ENCODE measurements around the gene ORC3. TPM values are rescaled to one million over a fixed set of nuclear protein-coding genes. Genes with fewer than 3 reads are reported as not detected.

The ORC3 gene
- total and polyA plus RNA-seq, 10 of the 15 experiments (the other 5 are each of a cell fraction or from before 2014, with no cell fraction given) = 27.2 to 76.3 (median 54.6) TPM

- Histone ChIP-seq H3K36me3 (ENCODE audit: control insufficient read depth in 2 of 2, insufficient read depth in 2 of 2, low read length in 1 of 2) (peaks cover 1 to 19% of the 10 kb centered on the region in 2 experiments), H3K4me2 (ENCODE audit: control insufficient read depth, insufficient read depth) (no peak overlapping the region), H3K4me3 (no peak overlapping the region), H3K4me1 (ENCODE audit: control insufficient read depth, insufficient read depth, low read length) (no peaks in the 10 kb centered on the region), H3K9ac (ENCODE audit: control insufficient read depth, insufficient read depth, low read length) (no peak overlapping the region), H3K27me3 (replicated peaks in 1 of 2; ENCODE audit: control insufficient read depth in 2 of 2, insufficient read depth in 2 of 2, low read length in 1 of 2) (no peaks in the 10 kb centered on the region), H3K27ac (ENCODE audit: control insufficient read depth, insufficient read depth) (no peak overlapping the region), H4K20me1 (ENCODE audit: control insufficient read depth, insufficient read depth) (no peaks in the 10 kb centered on the region), H3K79me2 (ENCODE audit: control insufficient read depth, insufficient read depth, low read length) (no peaks in the 10 kb centered on the region), H2AFZ (ENCODE audit: control insufficient read depth, low read depth, low read length) (no peak overlapping the region), H3K9me3 (replicated peaks; ENCODE audit: control insufficient read depth, insufficient read depth, low read length) (no peaks in the 10 kb centered on the region)
- intact Hi-C loops (cut with micrococcal nuclease; ENCODE audit: unreplicated experiment) (no loop called here), in situ Hi-C loops (cut with MboI) (no loop called here)
- 96% methylated on average over 2 of the region's 2 CpGs for WGBS (ENCODE audit: insufficient coverage, insufficient replicate concordance, low lambda C conversion rate, missing lambda C conversion rate)
- POLR2A ChIA-PET = interaction anchor here (0.6 kb wide), 1 partner anchor 26 kb away, joined by 3 read pairs; no protein-coding TSS in a partner anchor
- CTCF ChIA-PET = interaction anchor here (1.1 kb wide), 1 partner anchor 15 kb away, joined by 5 read pairs; no protein-coding TSS in a partner anchor
- no TSS peak for BruUV-seq (replicated peaks)
- ATAC-seq = no peak
- RAD21 ChIA-PET (ENCODE audit: unreplicated experiment) = interaction anchor here (0.6 to 1.0 kb wide), 2 partner anchors 12 to 154 kb away, joined by 3 read pairs; no protein-coding TSS in a partner anchor
- SMC1A ChIA-PET (ENCODE audit: uncharacterized antibody, unreplicated experiment) = interaction anchor here (0.6 kb wide), 1 partner anchor 590 kb away, joined by 3 read pairs; no protein-coding TSS in a partner anchor
- TF ChIP-seq CTCF (IDR thresholded peaks at IDR 0.05 in 2 of 3, conservative IDR thresholded peaks at IDR 0.05 in 1 of 3; ENCODE audit: control insufficient read depth in 2 of 3, extremely low read depth in 1 of 3, insufficient read depth in 1 of 3, low read depth in 3 of 3, low read length in 3 of 3) (no peak), RAD51 (IDR thresholded peaks at IDR 0.05) (no peak), LARP7 (IDR thresholded peaks at IDR 0.05) (no peak), MYC (IDR thresholded peaks at IDR 0.05; ENCODE audit: insufficient read depth, insufficient read length, insufficient replicate concordance, low read length, severe bottlenecking) (no peak), RBBP5 (conservative IDR thresholded peaks at IDR 0.05) (no peak), SUPT20H (IDR thresholded peaks at IDR 0.05; ENCODE audit: borderline replicate concordance, control insufficient read depth, low read depth, low read length) (no peak), SIX5 (IDR thresholded peaks at IDR 0.05; ENCODE audit: low read depth, low read length, severe bottlenecking) (no peak), ZBED1 (IDR thresholded peaks at IDR 0.05; ENCODE audit: borderline replicate concordance) (no peak)
- DNase-seq (ENCODE audit: low read depth, low spot score) = no peak
- FAIRE-seq = peak; percentile 41
These were observed 38.1 kb upstream of the ORC3 start for GRCh38 chr6:87551799-87552198.
